Neutrophil (primary cell): ENCODE measurements around the gene LINGO1.

Experiments
- H3K27ac ChIP-seq: fragments of 200-600 bp; sonication (generic); 2 replicates; pipeline ENCODE4 v1.5.1; 2016; ENCODE audit warnings: mild to moderate bottlenecking, moderate library complexity
- H3K27me3 ChIP-seq: fragments of 200-600 bp; sonication (generic); 2 replicates; pipeline ENCODE4 v1.6.0; 2016; ENCODE audit warnings: mild to moderate bottlenecking
- H3K36me3 ChIP-seq: fragments of 200-600 bp; sonication (generic); 2 replicates; pipeline ENCODE4 v1.5.1; 2017
- H3K4me1 ChIP-seq, 2 experiments: fragments of 200-600 bp in 1 of 2; sonication (generic) in 1 of 2; 1 replicate in 1 of 2; 2 replicates in 1 of 2; pipeline versions ENCODE4 v1.5.1 to v1.6.1; 2013 to 2016; ENCODE audit warnings: low read depth in 1 of 2, low read length in 1 of 2, mild to moderate bottlenecking in 1 of 2, moderate library complexity in 1 of 2; ENCODE audit not compliant: control insufficient read depth in 1 of 2, insufficient read depth in 1 of 2
- H3K4me3 ChIP-seq, 2 experiments: fragments of 200-600 bp in 1 of 2; sonication (generic) in 1 of 2; 1 replicate in 1 of 2; 2 replicates in 1 of 2; pipeline ENCODE4 v1.5.1; 2013 to 2016; ENCODE audit warnings: low read depth in 1 of 2, low read length in 1 of 2, mild to moderate bottlenecking in 1 of 2, moderate library complexity in 1 of 2
- H3K9me3 ChIP-seq: fragments of 200-600 bp; sonication (generic); 2 replicates; pipeline ENCODE4 v1.5.1; 2016
- CTCF ChIP-seq: fragments of 200-600 bp; sonication (generic); IDR thresholded peaks from 2 replicates; pipeline ENCODE4 v1.5.1; 2016; ENCODE audit warnings: antibody characterized with exemption

The LINGO1 gene

GRCh38 chr15:77612958-77613601, 19.6 kb downstream of the LINGO1 start:
- H3K27ac ChIP-seq = no peak overlapping the region
- H3K4me3 ChIP-seq = no peak overlapping the region
- TF ChIP-seq CTCF = no peak
- no peaks in the 10 kb centered on the region for H3K4me1 ChIP-seq
- H3K36me3 ChIP-seq = no peaks in the 10 kb centered on the region
- H3K27me3 ChIP-seq = no peaks in the 10 kb centered on the region
- no peaks in the 10 kb centered on the region for H3K9me3 ChIP-seq

- Histone ChIP-seq H3K36me3 (no peaks in the 10 kb centered on the region), H3K9me3 (no peaks in the 10 kb centered on the region), H3K27me3 (no peaks in the 10 kb centered on the region), H3K27ac (no peak overlapping the region), H3K4me3 (no peak overlapping the region), H3K4me1 (no peaks in the 10 kb centered on the region)
- TF ChIP-seq CTCF = no peak
Observed at GRCh38 chr15:77611767-77612166, 20.9 kb downstream of the LINGO1 start.

GRCh38 chr15:77610731-77611130, 22.0 kb downstream of the LINGO1 start:
- H3K27me3 ChIP-seq = peaks cover 2% of the 10 kb centered on the region
- TF ChIP-seq CTCF = no peak

GRCh38 chr15:77609558-77609957, 23.2 kb downstream of the LINGO1 start:
- Histone ChIP-seq H3K27me3 (peaks cover 14% of the 10 kb centered on the region), H3K27ac (no peak overlapping the region), H3K4me1 (no peaks in the 10 kb centered on the region), H3K36me3 (no peaks in the 10 kb centered on the region), H3K4me3 (no peak overlapping the region), H3K9me3 (no peaks in the 10 kb centered on the region)
- TF ChIP-seq CTCF = no peak

More at GRCh38 chr15:77610731-77611130, 22.0 kb downstream of the LINGO1 start:
- H3K36me3 ChIP-seq = no peaks in the 10 kb centered on the region
- no peak overlapping the region for H3K27ac ChIP-seq
- H3K9me3 ChIP-seq = no peaks in the 10 kb centered on the region
- no peaks in the 10 kb centered on the region for H3K4me1 ChIP-seq
- H3K4me3 ChIP-seq = no peak overlapping the region

- H3K27ac ChIP-seq = no peak overlapping the region
- H3K27me3 ChIP-seq = peaks cover 22% of the 10 kb centered on the region
- H3K4me1 ChIP-seq = no peaks in the 10 kb centered on the region
- H3K4me3 ChIP-seq = no peak overlapping the region
- no peaks in the 10 kb centered on the region for H3K36me3 ChIP-seq
- no peaks in the 10 kb centered on the region for H3K9me3 ChIP-seq
- TF ChIP-seq CTCF = no peak
Observed at GRCh38 chr15:77608774-77609173, 23.9 kb downstream of the LINGO1 start.
